MM.1S (cell line): ENCODE measurements around the gene LRMDA.

ENCODE experiments used
- EZH2 ChIP-seq: fragments of 300-600 bp; sonication (generic); optimal IDR thresholded peaks from 2 replicates; pipeline ENCODE3; 2017; ENCODE audit warnings: low read depth, mild to moderate bottlenecking, antibody characterized with exemption, low read length, mixed read lengths
- EZH2phosphoT487 ChIP-seq: fragments of 300-600 bp; sonication (generic); IDR thresholded peaks from 2 replicates; pipeline ENCODE4 v1.6.1; 2018; ENCODE audit warnings: antibody characterized with exemption, low read length
- TF ChIP-seq, protein P1 (sequence below): fragments of 300-600 bp; sonication (generic); IDR thresholded peaks from 2 replicates; pipeline ENCODE4 v1.5.1; 2016; ENCODE audit warnings: antibody characterized with exemption, low read length, mixed read lengths

DNA sequence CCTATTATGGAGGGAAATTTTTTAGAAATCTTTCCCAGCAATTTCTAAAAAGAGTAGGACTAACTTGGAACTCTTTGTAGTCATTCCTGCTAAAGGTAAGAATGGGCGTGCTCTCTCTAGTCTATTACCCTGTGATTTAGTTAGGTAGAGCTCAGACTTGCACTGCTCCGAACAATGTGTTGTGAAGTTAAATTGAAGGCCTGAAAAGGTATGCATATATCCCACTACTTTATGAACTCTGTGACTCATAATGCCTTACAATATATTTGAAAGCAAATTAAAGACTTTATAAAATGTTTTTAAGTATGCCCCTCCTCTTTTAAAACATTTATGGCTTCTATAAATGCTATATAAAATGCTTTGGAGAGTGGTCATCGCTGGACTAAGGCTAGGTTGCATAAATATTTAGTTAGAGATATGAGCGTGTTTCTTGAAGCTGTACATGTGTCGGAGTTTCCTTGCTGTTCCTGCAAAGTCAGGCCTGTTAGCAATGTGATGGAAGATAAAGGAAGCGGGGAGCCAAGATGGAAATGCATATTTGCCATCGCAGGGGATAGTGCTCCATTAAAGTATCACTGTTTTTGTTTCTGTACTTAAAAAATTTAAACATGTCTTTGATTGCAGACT lies 761.4 kb downstream of the LRMDA start:
- TF ChIP-seq, protein P1, sequence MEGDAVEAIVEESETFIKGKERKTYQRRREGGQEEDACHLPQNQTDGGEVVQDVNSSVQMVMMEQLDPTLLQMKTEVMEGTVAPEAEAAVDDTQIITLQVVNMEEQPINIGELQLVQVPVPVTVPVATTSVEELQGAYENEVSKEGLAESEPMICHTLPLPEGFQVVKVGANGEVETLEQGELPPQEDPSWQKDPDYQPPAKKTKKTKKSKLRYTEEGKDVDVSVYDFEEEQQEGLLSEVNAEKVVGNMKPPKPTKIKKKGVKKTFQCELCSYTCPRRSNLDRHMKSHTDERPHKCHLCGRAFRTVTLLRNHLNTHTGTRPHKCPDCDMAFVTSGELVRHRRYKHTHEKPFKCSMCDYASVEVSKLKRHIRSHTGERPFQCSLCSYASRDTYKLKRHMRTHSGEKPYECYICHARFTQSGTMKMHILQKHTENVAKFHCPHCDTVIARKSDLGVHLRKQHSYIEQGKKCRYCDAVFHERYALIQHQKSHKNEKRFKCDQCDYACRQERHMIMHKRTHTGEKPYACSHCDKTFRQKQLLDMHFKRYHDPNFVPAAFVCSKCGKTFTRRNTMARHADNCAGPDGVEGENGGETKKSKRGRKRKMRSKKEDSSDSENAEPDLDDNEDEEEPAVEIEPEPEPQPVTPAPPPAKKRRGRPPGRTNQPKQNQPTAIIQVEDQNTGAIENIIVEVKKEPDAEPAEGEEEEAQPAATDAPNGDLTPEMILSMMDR: no peak
- no peak for TF ChIP-seq EZH2
- TF ChIP-seq EZH2phosphoT487: no peak
